G401 (cell line): ENCODE results near the gene JMY. TPM values are rescaled to one million over a fixed set of nuclear protein-coding genes. Genes with fewer than 3 reads are reported as not detected.

Experiments used
- DNase-seq: peaks from one replicate; pipeline ENCODE4 v3.0.0-alpha.2; 2015; ENCODE audit warnings: low spot score
- in situ Hi-C: cut with HindIII; loops from 2 replicates; pipeline ENCODE4 v1.10.0; 2016; ENCODE audit warnings: low sequenced_read_pairs, mixed read lengths
- total RNA-seq: library from RNA; depleted of rRNA; stranded (reverse); fragments of >200 nt; shearing (Covaris generic); gene quantifications from 2 replicates; pipeline ENCODE4 v1.2.3, GENCODE V29; 2014; rRNA removed

Gene JMY
- 5.2 and 7.2 TPM in 2 replicates for total RNA-seq

DNA sequence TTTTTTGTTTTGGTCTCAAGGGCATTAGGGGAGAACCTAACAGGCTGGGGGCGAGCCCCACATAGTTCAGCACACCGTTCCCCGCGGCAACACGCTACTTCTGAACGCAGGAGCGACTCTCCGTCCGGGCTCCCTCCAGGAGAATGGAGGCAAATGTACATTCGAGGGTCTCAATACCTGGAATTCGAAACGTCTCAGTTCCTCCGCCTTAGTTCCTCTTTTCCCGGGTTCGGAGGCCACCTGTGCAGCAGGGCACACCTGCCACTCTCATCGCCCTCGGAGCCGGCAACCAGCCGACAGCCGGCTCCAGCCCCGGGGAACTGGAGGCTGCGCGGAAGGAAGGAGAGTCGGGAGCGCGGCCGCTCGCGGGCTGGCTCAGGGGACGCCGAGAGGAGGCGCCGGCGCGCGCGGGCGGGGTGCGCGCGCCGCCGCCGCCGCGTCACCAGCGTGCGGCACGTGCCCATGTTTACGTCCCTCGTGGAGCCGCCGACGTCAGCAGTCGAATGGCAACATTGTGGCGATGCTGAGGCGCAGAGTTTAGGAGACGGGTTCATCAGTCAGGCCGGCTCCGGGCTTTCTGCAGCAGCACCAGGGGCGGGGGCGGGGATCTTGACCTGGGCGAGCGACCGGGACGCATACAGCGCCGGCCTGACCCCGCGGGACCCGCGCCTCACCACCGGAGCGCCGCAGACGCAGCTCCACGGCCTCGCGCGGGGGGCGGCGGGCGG, at the start of gene JMY:
JMY (plus strand) TSS at position 498 of the 728 bp plus-strand sequence. CDS start 520 bp downstream, outside the sequence.
- DNase-seq, result peak; percentile 86
- in situ Hi-C loops, result no loop called here

GRCh38 chr5:79186455-79186854, 49.5 kb upstream of the JMY start:
- in situ Hi-C loops, result no loop called here
- DNase-seq, result no peak

- DNase-seq, result peak; percentile 11
- in situ Hi-C loops, result no loop called here
Measured at GRCh38 chr5:79189439-79190234, 46.3 kb upstream of the JMY start.

- no peak for DNase-seq
- in situ Hi-C loops, result no loop called here
Measured at GRCh38 chr5:79190235-79190529, 45.7 kb upstream of the JMY start.

GRCh38 chr5:79191457-79191856, 44.5 kb upstream of the JMY start:
- no peak for DNase-seq
- in situ Hi-C loops, result no loop called here

GRCh38 chr5:79193643-79194042, 42.3 kb upstream of the JMY start:
- in situ Hi-C loops, result no loop called here
- DNase-seq, result peak; percentile 13

GRCh38 chr5:79200573-79201183, 35.3 kb upstream of the JMY start:
- in situ Hi-C loops, result no loop called here
- peak; percentile 4 for DNase-seq

DNA sequence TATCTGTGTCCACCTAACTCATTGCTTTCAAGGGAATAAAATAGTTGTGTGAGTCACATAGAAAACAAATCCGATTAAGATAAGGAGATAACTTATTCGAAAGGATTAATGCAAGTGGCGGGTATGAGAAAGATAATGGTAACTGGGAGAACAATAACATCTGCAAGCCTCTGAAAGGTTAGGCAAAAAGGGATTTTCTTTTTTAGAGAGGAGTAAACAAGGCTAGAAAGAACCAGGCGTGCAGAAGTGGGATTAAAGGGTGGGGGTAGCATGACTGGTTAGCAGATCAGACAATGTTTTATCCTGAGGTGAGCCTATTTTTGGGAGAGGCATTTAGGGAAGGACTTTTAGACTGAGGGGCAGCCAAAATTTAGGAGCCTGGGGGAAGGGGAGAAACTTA, 34.7 kb upstream of the JMY start:
- no peak for DNase-seq
- in situ Hi-C loops, result no loop called here

DNA sequence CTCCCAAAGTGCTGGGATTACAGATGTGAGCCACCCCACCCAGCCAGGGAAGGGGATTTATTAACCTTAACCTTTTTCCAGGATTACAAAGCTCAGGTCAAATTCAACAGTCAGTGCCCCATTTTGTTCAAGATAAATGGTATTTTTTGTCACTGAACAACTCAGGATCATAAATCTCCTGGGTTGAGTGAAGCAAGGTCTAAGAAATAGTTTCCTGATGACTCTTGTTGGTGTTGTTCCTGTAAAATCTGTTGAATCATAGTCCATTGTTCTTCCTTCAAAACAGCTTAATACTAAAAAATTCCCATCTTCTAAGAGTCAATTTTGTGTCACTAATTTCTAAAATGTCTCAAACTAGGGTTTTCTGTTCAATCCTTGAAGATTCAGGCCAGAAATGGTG, 33.9 kb upstream of the JMY start:
- in situ Hi-C loops, result no loop called here
- no peak for DNase-seq

DNA sequence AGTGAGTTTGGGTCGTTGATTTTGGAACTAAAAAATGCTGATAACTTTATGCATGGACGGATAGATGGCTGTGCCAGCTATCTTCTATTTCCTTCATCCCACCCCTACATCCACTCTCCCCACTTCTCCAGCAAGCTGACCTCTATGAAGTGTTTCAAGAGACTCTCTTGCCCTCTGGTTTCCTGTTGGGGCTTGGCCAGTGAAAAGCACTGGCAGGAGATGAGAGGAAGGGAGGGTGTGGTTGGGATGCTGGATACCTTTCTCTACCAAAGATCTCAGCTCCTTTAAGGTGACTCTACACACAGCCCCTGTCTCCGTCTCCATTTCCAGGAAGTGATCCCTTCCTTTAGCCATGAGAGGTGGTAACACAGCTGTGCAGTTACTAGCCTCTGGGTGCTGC, 30.0 kb upstream of the JMY start:
- in situ Hi-C loops, result no loop called here
- DNase-seq, result no peak

- in situ Hi-C loops, result no loop called here
- DNase-seq, result no peak
Measured at GRCh38 chr5:79206541-79206940, 29.4 kb upstream of the JMY start.

DNA sequence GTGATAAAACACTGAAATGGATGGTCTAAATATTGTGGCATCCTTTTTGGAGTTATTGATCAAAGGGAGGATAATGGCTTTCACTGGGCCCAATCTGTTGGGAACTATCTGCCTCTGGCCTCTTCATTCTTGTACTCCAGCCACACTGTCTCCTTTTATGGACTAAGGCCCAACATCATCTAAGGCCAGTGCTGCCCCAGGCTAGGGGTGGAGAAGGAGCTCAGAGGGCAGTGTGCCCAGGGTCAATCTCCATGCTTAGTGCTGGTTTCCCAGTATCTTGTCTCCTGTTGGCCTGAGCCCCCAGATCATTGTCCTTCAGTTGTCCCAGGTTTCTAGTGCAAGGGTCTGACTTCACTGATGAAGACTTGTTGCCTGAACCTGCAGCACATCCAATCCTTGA, 26.4 kb upstream of the JMY start:
- in situ Hi-C loops, result no loop called here
- DNase-seq, result no peak

- no peak for DNase-seq
- in situ Hi-C loops, result no loop called here
Measured at GRCh38 chr5:79224286-79224984, 11.5 kb upstream of the JMY start.

DNA sequence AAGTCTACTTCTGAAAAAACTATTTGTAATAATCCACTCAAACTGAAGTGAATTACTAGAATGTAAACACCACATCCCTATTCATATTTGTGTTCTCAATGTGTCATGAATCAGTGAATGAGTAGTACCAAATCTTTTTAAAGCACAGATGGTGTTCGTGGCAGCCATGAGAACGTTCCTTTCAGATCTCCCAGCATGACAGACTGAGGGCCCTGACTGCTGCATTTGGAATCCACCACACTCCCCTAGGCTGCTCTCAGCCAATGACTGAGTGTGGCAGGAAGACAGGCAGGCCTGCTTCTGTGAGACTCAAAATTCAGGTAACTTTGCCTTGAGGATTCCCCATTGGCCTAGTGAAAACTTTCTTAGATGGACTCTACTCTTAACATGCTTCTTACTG, 10.9 kb upstream of the JMY start:
- DNase-seq, result no peak
- in situ Hi-C loops, result no loop called here

DNA sequence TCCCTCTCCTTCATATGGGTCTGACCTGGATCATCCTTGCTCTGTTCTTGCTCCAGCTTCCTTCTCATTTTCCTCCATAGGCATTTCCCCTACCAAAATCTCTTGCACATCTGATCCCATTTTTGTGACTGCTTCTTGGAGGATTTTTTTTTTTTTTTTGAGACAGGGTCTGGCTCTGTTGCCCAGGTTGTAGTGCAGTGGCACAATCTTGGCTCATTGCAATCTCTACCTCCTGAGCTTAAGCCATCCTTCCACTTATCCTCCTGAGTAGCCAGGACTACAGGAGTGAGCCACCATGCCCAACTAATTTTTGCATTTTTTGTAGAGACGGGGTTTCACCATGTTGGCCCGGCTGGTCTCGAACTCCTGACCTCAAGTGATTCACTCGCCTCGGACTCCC, 10.5 kb upstream of the JMY start:
- no peak for DNase-seq

DNA sequence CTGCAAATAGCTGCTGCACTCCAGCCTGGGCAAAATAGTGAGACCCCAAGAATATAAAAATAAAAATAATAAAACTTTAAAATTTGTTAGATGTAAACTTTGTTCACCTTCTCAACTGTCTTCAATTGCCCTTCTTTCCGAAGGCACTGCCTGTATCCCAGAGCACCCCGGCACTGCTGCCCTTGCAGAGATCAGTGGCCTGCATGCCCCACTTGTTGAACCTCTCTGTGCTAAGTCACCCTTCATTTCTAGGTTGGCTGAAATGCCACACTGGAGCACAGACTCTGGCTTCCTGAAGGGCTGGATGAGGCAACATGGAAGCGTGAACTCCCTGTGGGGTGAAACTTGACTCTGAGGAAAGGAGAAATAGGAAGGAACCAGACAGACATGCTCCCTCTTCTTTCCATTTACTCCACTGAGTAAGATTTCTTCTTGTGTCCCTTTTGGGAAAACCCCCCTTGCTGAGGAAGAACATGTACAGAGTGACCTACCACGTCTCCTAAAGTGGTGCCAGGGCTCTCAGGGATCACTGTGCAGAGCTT, 8.4 kb upstream of the JMY start:
- no peak for DNase-seq
- in situ Hi-C loops, result no loop called here

More for the DNA sequence above, 10.5 kb upstream of the JMY start:
- in situ Hi-C loops, result no loop called here

DNA sequence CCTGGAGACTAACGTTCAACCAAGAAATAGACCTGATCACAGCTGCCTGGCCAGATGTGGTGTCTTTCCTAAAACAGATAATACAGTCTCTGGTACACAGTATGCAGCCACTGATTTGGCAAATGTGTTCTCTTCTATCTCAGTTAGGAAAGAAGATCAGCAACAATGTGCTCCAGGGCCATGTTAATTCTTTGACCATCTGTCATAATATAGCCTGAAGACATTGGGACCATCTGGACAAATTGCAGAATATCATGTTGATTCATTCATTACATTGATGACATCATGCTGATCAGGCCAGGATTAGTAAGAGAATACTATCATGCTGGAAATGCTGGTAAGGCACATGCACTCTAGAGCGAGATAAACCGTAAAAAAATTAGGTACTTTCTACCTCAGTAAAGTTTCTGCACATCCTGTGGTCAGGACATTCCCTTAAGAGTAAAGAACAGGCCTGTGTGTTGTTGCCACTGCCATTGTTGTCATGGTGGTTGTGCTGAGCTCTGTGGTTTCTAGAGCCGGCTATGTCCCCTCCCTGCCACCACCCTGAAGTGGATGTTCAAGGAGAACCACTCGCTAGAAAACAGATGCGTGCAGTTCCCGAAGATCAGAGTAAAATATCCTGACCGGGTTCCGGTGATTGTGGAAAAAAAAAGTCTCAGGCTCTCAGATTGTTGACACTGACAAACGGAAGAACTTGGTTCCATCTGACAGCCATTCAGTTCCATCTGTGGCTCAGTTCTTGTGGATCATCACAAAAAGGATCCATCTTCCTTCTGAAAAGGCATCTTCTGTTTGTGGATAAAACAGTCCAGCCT, 6.4 kb upstream of the JMY start:
- in situ Hi-C loops, result no loop called here

GRCh38 chr5:79235261-79235633, 684 bp upstream of the JMY start:
- DNase-seq, result no peak
- in situ Hi-C loops, result no loop called here

More for the DNA sequence above, 6.4 kb upstream of the JMY start:
- DNase-seq, result peak; percentile 51
